ENCODE results near the gene MAP1LC3B. TPM values are rescaled to one million over a fixed set of nuclear protein-coding genes. Genes with fewer than 3 reads are reported as not detected.

MAP1LC3B gene
- total RNA-seq (ENCODE audit: low replicate concordance): 22.2 and 54.9 TPM in 2 replicates

GRCh38 chr16:87391950-87392820 lies at the start of gene MAP1LC3B:
Gene MAP1LC3B, plus strand, starts transcription at chr16:87392336. Its CDS starts 92 bp downstream, at chr16:87392428.
- H3K4me3 ChIP-seq (ENCODE audit: low read depth, low read length): peak within 1 kb of the TSS; percentile 97
- no peak for TF ChIP-seq CTCF (IDR thresholded peaks at IDR 0.05; ENCODE audit: insufficient read depth, low read length)
- peak; percentile 95 for DNase-seq (ENCODE audit: low read depth)

- no peak overlapping the region for H3K4me3 ChIP-seq (ENCODE audit: low read depth, low read length)
- TF ChIP-seq CTCF (IDR thresholded peaks at IDR 0.05; ENCODE audit: insufficient read depth, low read length): no peak
- no peak for DNase-seq (ENCODE audit: low read depth)
Observed at GRCh38 chr16:87342504-87342903, 49.6 kb upstream of the MAP1LC3B start.

- no peak for DNase-seq (ENCODE audit: low read depth)
- no peak for TF ChIP-seq CTCF (IDR thresholded peaks at IDR 0.05; ENCODE audit: insufficient read depth, low read length)
Observed at GRCh38 chr16:87342978-87343752, 49.0 kb upstream of the MAP1LC3B start.

GRCh38 chr16:87343753-87344050 lies 48.4 kb upstream of the MAP1LC3B start:
- no peak for TF ChIP-seq CTCF (IDR thresholded peaks at IDR 0.05; ENCODE audit: insufficient read depth, low read length)
- no peak overlapping the region for H3K4me3 ChIP-seq (ENCODE audit: low read depth, low read length)
- no peak for DNase-seq (ENCODE audit: low read depth)

More at GRCh38 chr16:87342978-87343752, 49.0 kb upstream of the MAP1LC3B start:
- H3K4me3 ChIP-seq (ENCODE audit: low read depth, low read length): no peak overlapping the region

GRCh38 chr16:87344165-87344930 lies 47.8 kb upstream of the MAP1LC3B start:
- no peak overlapping the region for H3K4me3 ChIP-seq (ENCODE audit: low read depth, low read length)
- no peak for TF ChIP-seq CTCF (IDR thresholded peaks at IDR 0.05; ENCODE audit: insufficient read depth, low read length)
- no peak for DNase-seq (ENCODE audit: low read depth)

- DNase-seq (ENCODE audit: low read depth): peak; percentile 20
- H3K4me3 ChIP-seq (ENCODE audit: low read depth, low read length): no peak overlapping the region
- TF ChIP-seq CTCF (IDR thresholded peaks at IDR 0.05; ENCODE audit: insufficient read depth, low read length): no peak
Observed at GRCh38 chr16:87344931-87345631, 47.1 kb upstream of the MAP1LC3B start.

Data from fibroblast of the aortic adventitia (primary cell).